Upper lobe of left lung (tissue), 6 donors: Measurements from ENCODE around the gene MACROH2A2. TPM values are rescaled to one million over a fixed set of nuclear protein-coding genes. Genes with fewer than 3 reads are reported as not detected.

ENCODE experiments used
- ATAC-seq, 2 donors: fragments of 200-7000 bp; cut with Tn5 transposase; one replicate each; pipeline ENCODE4 v1.9.1; 2022; ENCODE audit warnings: mild to moderate bottlenecking in 2 of 2, moderate library complexity in 2 of 2; ENCODE audit not compliant: low FRiP score in 2 of 2
- DNase-seq, 2 donors: peaks; one replicate each; pipeline ENCODE4 v3.0.0-alpha.2; 2019 to 2020
- H3K27ac ChIP-seq, 4 donors: fragments of 200-600 bp; sonication (generic); one replicate each; pipeline ENCODE4 v1.5.1; 2016 to 2019
- H3K27me3 ChIP-seq, 4 donors: fragments of 200-600 bp; sonication (generic); one replicate each; pipeline ENCODE4 v1.5.1; 2017 to 2019
- H3K36me3 ChIP-seq, 4 donors: fragments of 200-600 bp; sonication (generic); one replicate each; pipeline ENCODE4 v1.5.1; 2016 to 2019
- H3K4me1 ChIP-seq, 4 donors: fragments of 200-600 bp; sonication (generic); one replicate each; pipeline ENCODE4 v1.5.1; 2018 to 2019
- H3K4me3 ChIP-seq, 4 donors: fragments of 200-600 bp; sonication (generic); one replicate each; pipeline ENCODE4 v1.5.1; 2017 to 2019; ENCODE audit warnings: mild to moderate bottlenecking in 2 of 4, moderate library complexity in 1 of 4
- H3K9me3 ChIP-seq, 4 donors: fragments of 200-600 bp; sonication (generic); one replicate each; pipeline ENCODE4 v1.5.1; 2018 to 2019
- CTCF ChIP-seq, 6 experiments: fragments of 450-650 bp in 4 of 6; fragments of 200-600 bp in 2 of 6; sonication (generic) in 2 of 6; IDR thresholded peaks; one replicate each; pipeline ENCODE4 v1.5.1; 2016 to 2019; ENCODE audit warnings: antibody characterized with exemption in 6 of 6
- EP300 ChIP-seq, 4 donors: sonication (generic); formaldehyde crosslinking; IDR thresholded peaks; one replicate each; pipeline ENCODE4 v1.5.1; 2017; ENCODE audit warnings: antibody characterized with exemption in 4 of 4, control low read depth in 2 of 4
- POLR2A ChIP-seq, 4 donors: fragments of 450-650 bp; IDR thresholded peaks; one replicate each; pipeline ENCODE4 v1.5.1; 2016 to 2017; ENCODE audit warnings: antibody characterized with exemption in 4 of 4, mild to moderate bottlenecking in 2 of 4
- POLR2AphosphoS5 ChIP-seq, 2 donors: sonication (generic); formaldehyde crosslinking; IDR thresholded peaks; one replicate each; pipeline ENCODE4 v1.5.1; 2017; ENCODE audit warnings: antibody characterized with exemption in 2 of 2
- WGBS, 2 donors: methylation state at CpG; one replicate each; pipeline ENCODE4 v1.1.5; 2017 to 2018; 5-methylcytosine and 5-hydroxymethylcytosine counted together
- total RNA-seq, 6 donors: library from RNA; depleted of rRNA in 4 of 6; stranded (reverse); fragments of >200 nt in 4 of 6; gene quantifications; one replicate each; pipeline versions ENCODE4 v1.1.0 to v1.2.1, GENCODE V29; 2016 to 2021
- donor health status: DM: no; HTN: no; CAD: no; lungs with moderate emphysema.
- donor health status: DM: no; HTN: yes; CAD: no; lungs with severe emphysema.

The MACROH2A2 gene
- total RNA-seq, 6 donors from 2014 or later: 5.2 to 10.9 (median 7.1) TPM

DNA sequence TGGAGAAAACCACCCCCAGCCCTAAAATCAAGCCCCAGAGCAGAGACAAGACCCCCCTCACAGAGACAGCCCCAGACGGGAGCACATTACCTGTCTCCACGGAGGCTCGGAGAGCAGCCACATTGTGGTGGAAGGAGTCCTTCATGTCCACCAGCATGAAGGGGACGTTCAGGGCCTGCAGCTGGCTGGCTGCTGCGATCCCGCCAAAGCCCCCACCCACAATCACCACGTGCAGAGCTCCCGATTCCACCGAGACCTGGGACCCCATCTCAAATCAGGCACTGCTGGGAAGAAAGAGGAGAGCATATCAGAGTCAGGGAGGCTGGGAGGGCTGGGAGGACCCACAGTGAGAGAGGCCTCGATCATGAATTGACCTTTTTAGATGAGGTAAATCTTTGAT lies 71.2 kb downstream of the MACROH2A2 start:
- DNase-seq (peak in 1 of 2 donors; percentile 38), ATAC-seq (no peak)
- no peak overlapping the region for H3K27ac ChIP-seq
- no peaks in the 10 kb centered on the region for H3K9me3 ChIP-seq
- 88 to 96% methylated on average over 6 to 10 of the region's 10 CpGs for WGBS, 2 donors
- H3K36me3 ChIP-seq: peaks cover 7 to 34% (median 12%) of the 10 kb centered on the region in 4 donors
- no peaks in the 10 kb centered on the region for H3K27me3 ChIP-seq
- TF ChIP-seq POLR2A (IDR thresholded peaks at IDR 0.05) (no peak), POLR2AphosphoS5 (IDR thresholded peaks at IDR 0.05) (no peak), CTCF (IDR thresholded peaks at IDR 0.05) (no peak), EP300 (IDR thresholded peaks at IDR 0.05) (no peak)
- H3K4me3 ChIP-seq: no peak overlapping the region
- no peaks in the 10 kb centered on the region for H3K4me1 ChIP-seq

GRCh38 chr10:70124415-70124814 lies 71.8 kb downstream of the MACROH2A2 start:
- no peak overlapping the region for H3K4me3 ChIP-seq
- no peaks in the 10 kb centered on the region for H3K27me3 ChIP-seq
- no peaks in the 10 kb centered on the region for H3K4me1 ChIP-seq
- ATAC-seq (no peak), DNase-seq (no peak)
- H3K27ac ChIP-seq: no peak overlapping the region
- WGBS, 2 donors: 100% methylated on average over 1 of the region's 1 CpG
- peaks cover 5 to 28% (median 12%) of the 10 kb centered on the region in 4 donors for H3K36me3 ChIP-seq
- TF ChIP-seq EP300 (IDR thresholded peaks at IDR 0.05) (no peak), CTCF (IDR thresholded peaks at IDR 0.05) (no peak), POLR2A (IDR thresholded peaks at IDR 0.05) (no peak), POLR2AphosphoS5 (IDR thresholded peaks at IDR 0.05) (no peak)
- no peaks in the 10 kb centered on the region for H3K9me3 ChIP-seq

GRCh38 chr10:70124918-70125317 lies 72.3 kb downstream of the MACROH2A2 start:
- Histone ChIP-seq H3K4me1 (no peaks in the 10 kb centered on the region), H3K27ac (no peak overlapping the region), H3K36me3 (peaks cover under 1 to 23% (median 8%) of the 10 kb centered on the region in 4 donors), H3K27me3 (no peaks in the 10 kb centered on the region), H3K4me3 (no peak overlapping the region), H3K9me3 (no peaks in the 10 kb centered on the region)
- 92 to 100% methylated on average over 3 of the region's 3 CpGs for WGBS, 2 donors
- ATAC-seq: no peak
- TF ChIP-seq POLR2A (IDR thresholded peaks at IDR 0.05): no peak
- no peak for TF ChIP-seq EP300 (IDR thresholded peaks at IDR 0.05)
- TF ChIP-seq POLR2AphosphoS5 (IDR thresholded peaks at IDR 0.05): no peak
- TF ChIP-seq CTCF (IDR thresholded peaks at IDR 0.05): no peak
- DNase-seq: no peak

DNA sequence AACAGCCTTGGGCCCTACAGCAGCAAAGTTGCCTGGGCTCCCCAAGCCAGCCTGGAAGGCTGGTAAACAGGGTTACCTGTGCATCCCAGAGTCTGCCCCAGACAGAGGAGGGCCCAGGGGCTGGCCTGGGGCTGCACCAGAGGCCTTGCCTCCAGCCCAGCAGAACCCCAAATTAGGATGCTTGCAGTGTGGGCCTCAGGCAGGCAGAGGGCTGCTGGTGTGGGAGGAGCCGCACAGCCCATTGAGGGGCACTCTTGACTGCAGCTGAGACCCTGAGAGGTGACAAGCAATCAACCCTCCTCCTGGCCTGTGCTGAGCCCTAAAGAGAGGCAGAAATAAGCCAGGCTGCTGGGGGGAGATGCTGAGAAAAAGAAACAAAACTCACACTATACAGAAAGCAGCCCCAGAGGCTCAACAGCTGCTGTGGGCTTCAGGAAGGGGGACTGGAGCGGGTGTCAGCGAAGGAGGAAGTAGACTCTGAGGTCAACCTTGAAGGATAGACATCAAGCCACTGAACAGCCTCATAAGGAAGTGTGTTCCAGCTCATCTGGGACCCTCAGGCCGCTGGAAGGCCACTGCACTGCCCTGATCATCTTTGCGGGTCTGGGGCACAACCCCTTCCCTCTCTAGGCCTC lies 73.4 kb downstream of the MACROH2A2 start:
- Histone ChIP-seq H3K36me3 (peaks cover 0 to 13% (median 0%) of the 10 kb centered on the region in 4 donors), H3K4me1 (peaks cover 0 to 3% (median under 1%) of the 10 kb centered on the region in 4 donors), H3K4me3 (no peak overlapping the region), H3K27me3 (no peaks in the 10 kb centered on the region), H3K9me3 (no peaks in the 10 kb centered on the region), H3K27ac (no peak overlapping the region)
- TF ChIP-seq CTCF (IDR thresholded peaks at IDR 0.05) (no peak), POLR2AphosphoS5 (IDR thresholded peaks at IDR 0.05) (no peak), EP300 (IDR thresholded peaks at IDR 0.05) (no peak), POLR2A (IDR thresholded peaks at IDR 0.05) (no peak)
- 62 to 83% methylated on average over 5 of the region's 5 CpGs for WGBS, 2 donors
- peak in 1 of 2 donors; percentile 46 for DNase-seq
- no peak for ATAC-seq
